ENCODE data around the gene PTPN4. TPM values are rescaled to one million over a fixed set of nuclear protein-coding genes. Genes with fewer than 3 reads are reported as not detected.

Gene PTPN4
- total RNA-seq, 1 experiment from 2014 or later: 52.4 TPM

GRCh38 chr2:119735565-119735964 is 24.2 kb upstream of the PTPN4 start:
- H3K27me3 Mint-ChIP-seq (ENCODE audit: unreplicated experiment): peaks cover 62% of the 10 kb centered on the region
- no peaks in the 10 kb centered on the region for H3K4me1 Mint-ChIP-seq (ENCODE audit: low read depth, unreplicated experiment)
- no peak overlapping the region for H3K4me3 Mint-ChIP-seq (ENCODE audit: low read depth, unreplicated experiment)
- no peak for DNase-seq
- no peaks in the 10 kb centered on the region for H3K9me3 Mint-ChIP-seq (ENCODE audit: low read depth, unreplicated experiment)
- CTCF ChIA-PET: no interaction called here
- TF ChIP-seq CTCF (IDR thresholded peaks at IDR 0.05; ENCODE audit: unreplicated experiment): no peak
- no peaks in the 10 kb centered on the region for H3K36me3 Mint-ChIP-seq (ENCODE audit: insufficient read depth, unreplicated experiment)
- intact Hi-C loops (cut with micrococcal nuclease; ENCODE audit: unreplicated experiment): no loop called here
- BruUV-seq (replicated peaks): no TSS peak
- no peak overlapping the region for H3K27ac Mint-ChIP-seq (ENCODE audit: unreplicated experiment)

GRCh38 chr2:119736021-119736420 is 23.7 kb upstream of the PTPN4 start:
- intact Hi-C loops (cut with micrococcal nuclease; ENCODE audit: unreplicated experiment): no loop called here
- TF ChIP-seq CTCF (IDR thresholded peaks at IDR 0.05; ENCODE audit: unreplicated experiment): no peak
- Mint-ChIP-seq H3K4me1 (ENCODE audit: low read depth, unreplicated experiment) (no peaks in the 10 kb centered on the region), H3K4me3 (ENCODE audit: low read depth, unreplicated experiment) (no peak overlapping the region), H3K27me3 (ENCODE audit: unreplicated experiment) (peaks cover 62% of the 10 kb centered on the region), H3K36me3 (ENCODE audit: insufficient read depth, unreplicated experiment) (no peaks in the 10 kb centered on the region), H3K27ac (ENCODE audit: unreplicated experiment) (no peak overlapping the region), H3K9me3 (ENCODE audit: low read depth, unreplicated experiment) (no peaks in the 10 kb centered on the region)
- BruUV-seq (replicated peaks): no TSS peak
- CTCF ChIA-PET: no interaction called here
- DNase-seq: no peak

GRCh38 chr2:119739580-119740255 is 20.0 kb upstream of the PTPN4 start:
- BruUV-seq (replicated peaks): no TSS peak
- Mint-ChIP-seq H3K4me3 (ENCODE audit: low read depth, unreplicated experiment) (no peak overlapping the region), H3K27ac (ENCODE audit: unreplicated experiment) (no peak overlapping the region), H3K36me3 (ENCODE audit: insufficient read depth, unreplicated experiment) (no peaks in the 10 kb centered on the region), H3K9me3 (ENCODE audit: low read depth, unreplicated experiment) (no peaks in the 10 kb centered on the region), H3K4me1 (ENCODE audit: low read depth, unreplicated experiment) (peaks cover 7% of the 10 kb centered on the region), H3K27me3 (ENCODE audit: unreplicated experiment) (peaks cover 66% of the 10 kb centered on the region)
- intact Hi-C loops (cut with micrococcal nuclease; ENCODE audit: unreplicated experiment): loop anchor here (5.0 kb wide), 1 partner anchor 37 kb away; no protein-coding TSS in a partner anchor
- DNase-seq: no peak
- CTCF ChIA-PET: no interaction called here
- no peak for TF ChIP-seq CTCF (IDR thresholded peaks at IDR 0.05; ENCODE audit: unreplicated experiment)

- H3K4me3 Mint-ChIP-seq (ENCODE audit: low read depth, unreplicated experiment): no peak overlapping the region
- CTCF ChIA-PET: no interaction called here
- BruUV-seq (replicated peaks): no TSS peak
- DNase-seq: no peak
- peaks cover 67% of the 10 kb centered on the region for H3K27me3 Mint-ChIP-seq (ENCODE audit: unreplicated experiment)
- peaks cover 20% of the 10 kb centered on the region for H3K4me1 Mint-ChIP-seq (ENCODE audit: low read depth, unreplicated experiment)
- H3K27ac Mint-ChIP-seq (ENCODE audit: unreplicated experiment): no peak overlapping the region
- no peak for TF ChIP-seq CTCF (IDR thresholded peaks at IDR 0.05; ENCODE audit: unreplicated experiment)
- intact Hi-C loops (cut with micrococcal nuclease; ENCODE audit: unreplicated experiment): loop anchor here (5.0 kb wide), 1 partner anchor 39 kb away; no protein-coding TSS in a partner anchor
- H3K9me3 Mint-ChIP-seq (ENCODE audit: low read depth, unreplicated experiment): no peaks in the 10 kb centered on the region
- H3K36me3 Mint-ChIP-seq (ENCODE audit: insufficient read depth, unreplicated experiment): no peaks in the 10 kb centered on the region
Measured at GRCh38 chr2:119741001-119741400, 18.7 kb upstream of the PTPN4 start.

Measured in Calu3 (cell line).